ENCODE results near the gene VIPAS39.
"Not testable (repeated sequence)": the region's sequence is repeated elsewhere in the genome, so short reads cannot be mapped to it uniquely, and the experiment has no call there.

The VIPAS39 gene

GRCh38 chr14:77415403-77416030 lies 41.9 kb downstream of the VIPAS39 start:
- H3K4me3 ChIP-seq (ENCODE audit: low read length); H3K9me3 ChIP-seq (ENCODE audit: low read length); H2AFZ ChIP-seq (ENCODE audit: low read depth, low read length); H3K4me1 ChIP-seq (ENCODE audit: insufficient read depth, low read length); H3K36me3 ChIP-seq (ENCODE audit: insufficient read depth, low read length); H3K27me3 ChIP-seq (ENCODE audit: insufficient read depth, low read length): not testable (repeated sequence)

GRCh38 chr14:77409131-77409533 lies 48.3 kb downstream of the VIPAS39 start:
- no peak overlapping the region for H3K4me3 ChIP-seq (ENCODE audit: low read length)

GRCh38 chr14:77407158-77407557 lies 50.2 kb downstream of the VIPAS39 start:
- no peak overlapping the region for H3K4me3 ChIP-seq (ENCODE audit: low read length)
- no peaks in the 10 kb centered on the region for H3K27me3 ChIP-seq (ENCODE audit: insufficient read depth, low read length)
- H3K9me3 ChIP-seq (ENCODE audit: low read length) = no peaks in the 10 kb centered on the region
- H3K4me1 ChIP-seq (ENCODE audit: insufficient read depth, low read length) = no peaks in the 10 kb centered on the region
- H2AFZ ChIP-seq (ENCODE audit: low read depth, low read length) = no peak overlapping the region
- no peaks in the 10 kb centered on the region for H3K36me3 ChIP-seq (ENCODE audit: insufficient read depth, low read length)

More at GRCh38 chr14:77409131-77409533, 48.3 kb downstream of the VIPAS39 start:
- Histone ChIP-seq H3K27me3 (ENCODE audit: insufficient read depth, low read length) (no peaks in the 10 kb centered on the region), H2AFZ (ENCODE audit: low read depth, low read length) (no peak overlapping the region), H3K4me1 (ENCODE audit: insufficient read depth, low read length) (no peaks in the 10 kb centered on the region), H3K9me3 (ENCODE audit: low read length) (no peaks in the 10 kb centered on the region), H3K36me3 (ENCODE audit: insufficient read depth, low read length) (no peaks in the 10 kb centered on the region)

- H2AFZ ChIP-seq (ENCODE audit: low read depth, low read length) = no peak overlapping the region
- H3K27me3 ChIP-seq (ENCODE audit: insufficient read depth, low read length) = no peaks in the 10 kb centered on the region
- H3K4me1 ChIP-seq (ENCODE audit: insufficient read depth, low read length) = no peaks in the 10 kb centered on the region
- H3K4me3 ChIP-seq (ENCODE audit: low read length) = no peak overlapping the region
- H3K9me3 ChIP-seq (ENCODE audit: low read length) = no peaks in the 10 kb centered on the region
- no peaks in the 10 kb centered on the region for H3K36me3 ChIP-seq (ENCODE audit: insufficient read depth, low read length)
These were observed 50.7 kb downstream of the VIPAS39 start for GRCh38 chr14:77406718-77407117.

GRCh38 chr14:77406086-77406485 lies 51.3 kb downstream of the VIPAS39 start:
- Histone ChIP-seq H3K4me1 (ENCODE audit: insufficient read depth, low read length) (no peaks in the 10 kb centered on the region), H2AFZ (ENCODE audit: low read depth, low read length) (no peak overlapping the region), H3K9me3 (ENCODE audit: low read length) (no peaks in the 10 kb centered on the region), H3K27me3 (ENCODE audit: insufficient read depth, low read length) (no peaks in the 10 kb centered on the region), H3K36me3 (ENCODE audit: insufficient read depth, low read length) (no peaks in the 10 kb centered on the region), H3K4me3 (ENCODE audit: low read length) (no peak overlapping the region)

- H2AFZ ChIP-seq (ENCODE audit: low read depth, low read length) = no peak overlapping the region
- H3K27me3 ChIP-seq (ENCODE audit: insufficient read depth, low read length) = no peaks in the 10 kb centered on the region
- no peaks in the 10 kb centered on the region for H3K9me3 ChIP-seq (ENCODE audit: low read length)
- H3K36me3 ChIP-seq (ENCODE audit: insufficient read depth, low read length) = no peaks in the 10 kb centered on the region
- H3K4me1 ChIP-seq (ENCODE audit: insufficient read depth, low read length) = no peaks in the 10 kb centered on the region
- H3K4me3 ChIP-seq (ENCODE audit: low read length) = no peak overlapping the region
These were observed 53.6 kb downstream of the VIPAS39 start for GRCh38 chr14:77403768-77404167.

- no peaks in the 10 kb centered on the region for H3K4me1 ChIP-seq (ENCODE audit: insufficient read depth, low read length)
- H2AFZ ChIP-seq (ENCODE audit: low read depth, low read length) = no peak overlapping the region
- H3K4me3 ChIP-seq (ENCODE audit: low read length) = no peak overlapping the region
- H3K36me3 ChIP-seq (ENCODE audit: insufficient read depth, low read length) = no peaks in the 10 kb centered on the region
- H3K27me3 ChIP-seq (ENCODE audit: insufficient read depth, low read length) = no peaks in the 10 kb centered on the region
- H3K9me3 ChIP-seq (ENCODE audit: low read length) = peaks cover 3% of the 10 kb centered on the region
These were observed 57.2 kb downstream of the VIPAS39 start for GRCh38 chr14:77400216-77400615.

- Histone ChIP-seq H3K9me3 (ENCODE audit: low read length) (no peaks in the 10 kb centered on the region), H3K27me3 (ENCODE audit: insufficient read depth, low read length) (no peaks in the 10 kb centered on the region), H3K36me3 (ENCODE audit: insufficient read depth, low read length) (peaks cover 3% of the 10 kb centered on the region), H3K4me1 (ENCODE audit: insufficient read depth, low read length) (no peaks in the 10 kb centered on the region), H3K4me3 (ENCODE audit: low read length) (no peak overlapping the region), H2AFZ (ENCODE audit: low read depth, low read length) (no peak overlapping the region)
These were observed 67.2 kb downstream of the VIPAS39 start for GRCh38 chr14:77390188-77390587.

GRCh38 chr14:77378701-77379100 lies 78.7 kb downstream of the VIPAS39 start:
- Histone ChIP-seq H3K4me3 (ENCODE audit: low read length) (no peak overlapping the region), H3K36me3 (ENCODE audit: insufficient read depth, low read length) (no peaks in the 10 kb centered on the region), H3K4me1 (ENCODE audit: insufficient read depth, low read length) (peaks cover 18% of the 10 kb centered on the region), H3K9me3 (ENCODE audit: low read length) (no peaks in the 10 kb centered on the region), H2AFZ (ENCODE audit: low read depth, low read length) (no peak overlapping the region), H3K27me3 (ENCODE audit: insufficient read depth, low read length) (no peaks in the 10 kb centered on the region)

- H3K4me3 ChIP-seq (ENCODE audit: low read length) = peak overlapping the region; percentile 91
- H2AFZ ChIP-seq (ENCODE audit: low read depth, low read length) = peak overlapping the region; percentile 93
- H3K4me1 ChIP-seq (ENCODE audit: insufficient read depth, low read length) = peaks cover 20% of the 10 kb centered on the region
- H3K9me3 ChIP-seq (ENCODE audit: low read length) = no peaks in the 10 kb centered on the region
- H3K36me3 ChIP-seq (ENCODE audit: insufficient read depth, low read length) = no peaks in the 10 kb centered on the region
- no peaks in the 10 kb centered on the region for H3K27me3 ChIP-seq (ENCODE audit: insufficient read depth, low read length)
These were observed 79.9 kb downstream of the VIPAS39 start for GRCh38 chr14:77377502-77377844.

GRCh38 chr14:77376771-77377501 lies 80.5 kb downstream of the VIPAS39 start, which contains the start of the genes SAMD15 and TMED8:
SAMD15 (plus strand) TSS chr14:77377379; CDS start chr14:77377419, 40 bp downstream.
TMED8 (minus strand) TSS chr14:77377094; CDS start chr14:77377053, 41 bp downstream.
- peaks cover 25% of the 10 kb centered on the region for H3K4me1 ChIP-seq (ENCODE audit: insufficient read depth, low read length)
- no peaks in the 10 kb centered on the region for H3K27me3 ChIP-seq (ENCODE audit: insufficient read depth, low read length)
- peak within 1 kb of the TSS; percentile 93 for H2AFZ ChIP-seq (ENCODE audit: low read depth, low read length)
- H3K36me3 ChIP-seq (ENCODE audit: insufficient read depth, low read length) = no peaks in the 10 kb centered on the region
- H3K4me3 ChIP-seq (ENCODE audit: low read length) = peak within 1 kb of the TSS; percentile 91
- no peaks in the 10 kb centered on the region for H3K9me3 ChIP-seq (ENCODE audit: low read length)
